ENCODE measurements around the gene FAM120AOS. TPM values are rescaled to one million over a fixed set of nuclear protein-coding genes. Genes with fewer than 3 reads are reported as not detected.
A peak's percentile ranks its signal among the peaks of the same experiment; 100 is the strongest.

Gene FAM120AOS
- total RNA-seq, 2 experiments from 2014 or later, result 45.6 to 50.3 TPM

GRCh38 chr9:93465855-93466254 is 12.5 kb upstream of the FAM120AOS start:
- Histone ChIP-seq H3K9me3 (ENCODE audit: control insufficient read depth in 1 of 2, insufficient read depth in 1 of 2, low read length in 2 of 2) (no peaks in the 10 kb centered on the region), H3K27ac (ENCODE audit: low read depth in 1 of 2, low read length in 2 of 2) (no peak overlapping the region), H3K27me3 (ENCODE audit: control insufficient read depth in 1 of 2, insufficient read depth in 2 of 2, low read length in 2 of 2) (no peaks in the 10 kb centered on the region), H3K4me3 (ENCODE audit: low read length) (no peak overlapping the region), H3K36me3 (ENCODE audit: insufficient read depth, low read length) (no peaks in the 10 kb centered on the region), H3K4me1 (ENCODE audit: insufficient read depth, low read length) (peaks cover 46% of the 10 kb centered on the region)
- intact Hi-C loops (cut with DNase I, micrococcal nuclease), result no loop called here
- no peaks in the 10 kb centered on the region for H3K9me3 Mint-ChIP-seq
- DNase-seq (no peak), ATAC-seq (ENCODE audit: poor library complexity) (no peak)
- ChIA-PET CTCF (interaction anchor here (0.9 kb wide), 1 partner anchor 10 kb away, joined by 3 read pairs; no protein-coding TSS in a partner anchor), POLR2A (interaction anchor here (2.1 kb wide), 1 partner anchor 12 kb away, joined by 9 read pairs; the partner anchor contains the start of gene FAM120AOS)
- no peak for TF ChIP-seq CTCF (IDR thresholded peaks at IDR 0.05)
- H3K36me3 Mint-ChIP-seq (ENCODE audit: low read depth), result peaks cover 8% of the 10 kb centered on the region
- H3K27me3 Mint-ChIP-seq, result no peaks in the 10 kb centered on the region
- H3K4me1 Mint-ChIP-seq (ENCODE audit: low read depth), result peaks cover 90% of the 10 kb centered on the region
- H3K4me3 Mint-ChIP-seq, result peak overlapping the region; percentile 1
- H3K27ac Mint-ChIP-seq, result peak overlapping the region; percentile 31

- no peaks in the 10 kb centered on the region for H3K9me3 Mint-ChIP-seq
- peaks cover 51% of the 10 kb centered on the region for H3K4me1 ChIP-seq (ENCODE audit: insufficient read depth, low read length)
- ATAC-seq (ENCODE audit: poor library complexity) (no peak), DNase-seq (no peak)
- peaks cover under 1% of the 10 kb centered on the region for H3K36me3 Mint-ChIP-seq (ENCODE audit: low read depth)
- peak overlapping the region; percentile 14 for H3K4me3 Mint-ChIP-seq
- TF ChIP-seq CTCF (IDR thresholded peaks at IDR 0.05), result no peak
- no peaks in the 10 kb centered on the region for H3K9me3 ChIP-seq (ENCODE audit: control insufficient read depth in 1 of 2, insufficient read depth in 1 of 2, low read length in 2 of 2)
- H3K36me3 ChIP-seq (ENCODE audit: insufficient read depth, low read length), result no peaks in the 10 kb centered on the region
- no peaks in the 10 kb centered on the region for H3K27me3 ChIP-seq (ENCODE audit: control insufficient read depth in 1 of 2, insufficient read depth in 2 of 2, low read length in 2 of 2)
- peaks cover 89% of the 10 kb centered on the region for H3K4me1 Mint-ChIP-seq (ENCODE audit: low read depth)
- H3K27me3 Mint-ChIP-seq, result no peaks in the 10 kb centered on the region
- H3K27ac Mint-ChIP-seq, result peak overlapping the region; percentile 21
- intact Hi-C loops (cut with DNase I, micrococcal nuclease), result no loop called here
- H3K27ac ChIP-seq (ENCODE audit: low read depth in 1 of 2, low read length in 2 of 2), result no peak overlapping the region
- ChIA-PET CTCF (interaction anchor here (1.8 to 2.0 kb wide), 3 partner anchors 11 to 102 kb away, joined by 4 to 8 read pairs (median 7); partner anchors contain the start of gene FAM120AOS), POLR2A (interaction anchor here (0.9 to 3.0 kb wide), 3 partner anchors 11 to 13 kb away, joined by 3 to 16 read pairs (median 9); partner anchors contain the start of gene FAM120AOS)
- no peak overlapping the region for H3K4me3 ChIP-seq (ENCODE audit: low read length)
These were observed 11.5 kb upstream of the FAM120AOS start for GRCh38 chr9:93464876-93465275.

- no peak for TF ChIP-seq CTCF (IDR thresholded peaks at IDR 0.05)
- DNase-seq (peak in 3 of 14 experiments; percentile 14 to 27 (median 25)), ATAC-seq (ENCODE audit: poor library complexity) (no peak)
- no peaks in the 10 kb centered on the region for H3K9me3 Mint-ChIP-seq
- Histone ChIP-seq H3K27me3 (ENCODE audit: control insufficient read depth in 1 of 2, insufficient read depth in 2 of 2, low read length in 2 of 2) (no peaks in the 10 kb centered on the region), H3K36me3 (ENCODE audit: insufficient read depth, low read length) (no peaks in the 10 kb centered on the region), H3K27ac (ENCODE audit: low read depth in 1 of 2, low read length in 2 of 2) (no peak overlapping the region), H3K4me1 (ENCODE audit: insufficient read depth, low read length) (peaks cover 54% of the 10 kb centered on the region), H3K9me3 (ENCODE audit: control insufficient read depth in 1 of 2, insufficient read depth in 1 of 2, low read length in 2 of 2) (no peaks in the 10 kb centered on the region), H3K4me3 (ENCODE audit: low read length) (no peak overlapping the region)
- H3K27me3 Mint-ChIP-seq, result no peaks in the 10 kb centered on the region
- H3K36me3 Mint-ChIP-seq (ENCODE audit: low read depth), result peaks cover 4% of the 10 kb centered on the region
- H3K27ac Mint-ChIP-seq, result peak overlapping the region; percentile 21
- POLR2A ChIA-PET, result interaction anchor here (0.9 to 3.0 kb wide), 3 partner anchors 11 to 102 kb away, joined by 3 to 16 read pairs (median 4); partner anchors contain the start of gene FAM120AOS
- H3K4me3 Mint-ChIP-seq, result peak overlapping the region; percentile 14
- intact Hi-C loops (cut with DNase I, micrococcal nuclease), result no loop called here
- CTCF ChIA-PET, result interaction anchor here (1.8 to 2.0 kb wide), 3 partner anchors 11 to 102 kb away, joined by 4 to 8 read pairs (median 7); partner anchors contain the start of gene FAM120AOS
- peaks cover 89% of the 10 kb centered on the region for H3K4me1 Mint-ChIP-seq (ENCODE audit: low read depth)
These were observed 11.0 kb upstream of the FAM120AOS start for GRCh38 chr9:93464395-93464794.
